ENCODE results near the gene SHROOM3. TPM values are rescaled to one million over a fixed set of nuclear protein-coding genes. Genes with fewer than 3 reads are reported as not detected.

SHROOM3 gene
- polyA plus RNA-seq, 2 of the 4 experiments (the other 2 are of a cell fraction) = 2.8 to 5.1 TPM

DNA sequence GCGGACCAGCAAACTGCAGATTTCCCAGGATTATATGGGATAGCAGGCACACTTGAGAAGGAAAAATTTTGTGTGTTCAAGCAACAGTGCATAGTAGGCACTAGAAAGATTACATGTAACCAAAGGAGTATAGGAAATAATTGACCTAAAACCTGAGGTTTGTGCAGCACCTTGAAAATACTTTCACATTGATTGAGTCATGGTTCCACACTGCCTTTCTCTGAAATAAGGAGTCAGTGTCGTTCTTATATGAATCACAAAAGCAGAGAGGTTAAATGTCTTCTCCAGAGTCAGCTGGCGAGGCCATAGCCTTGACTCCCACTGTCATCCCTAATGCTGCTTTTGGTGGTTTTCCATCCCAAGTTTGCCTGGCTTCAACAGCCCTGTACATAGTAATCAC is 324.0 kb downstream of the SHROOM3 start:
- Histone ChIP-seq H3K27ac (no peak overlapping the region), H3K4me3 (no peak overlapping the region), H3K4me1 (peaks cover 9% of the 10 kb centered on the region; the same call in 2 of the 3 replicates), H3K4me2 (no peak overlapping the region), H3K9me3 (no peaks in the 10 kb centered on the region)
- ATAC-seq (no peak), DNase-seq (ENCODE audit: low read depth in 1 of 2, low spot score in 1 of 2) (no peak), FAIRE-seq (no peak)
- TF ChIP-seq SMC3 (IDR thresholded peaks at IDR 0.05) (no peak), CBX8 (IDR thresholded peaks at IDR 0.05) (no peak), MAFK (IDR thresholded peaks at IDR 0.05; ENCODE audit: partially characterized antibody) (no peak), BHLHE40 (IDR thresholded peaks at IDR 0.05; ENCODE audit: low read depth, low read length) (no peak), CEBPB (IDR thresholded peaks at IDR 0.05) (no peak), HOXB5 (CRISPR knock-in tag; IDR thresholded peaks at IDR 0.05) (no peak), HDAC2 (IDR thresholded peaks at IDR 0.05) (no peak), HEYL (CRISPR knock-in tag; IDR thresholded peaks at IDR 0.05) (no peak), NR3C1 (IDR thresholded peaks at IDR 0.05) (no peak), PHF8 (IDR thresholded peaks at IDR 0.05; ENCODE audit: borderline replicate concordance, low read depth) (no peak), RARB (CRISPR knock-in tag; IDR thresholded peaks at IDR 0.05) (no peak), POLR2AphosphoS2 (conservative IDR thresholded peaks at IDR 0.05; ENCODE audit: low read length) (no peak)
- ChIA-PET CTCF (interaction anchor here (1.1 kb wide), 1 partner anchor 8 kb away, joined by 3 read pairs; no protein-coding TSS in a partner anchor), POLR2A (no interaction called here)
- 78% methylated on average over 3 of the region's 3 CpGs for WGBS (ENCODE audit: missing lambda C conversion rate)

DNA sequence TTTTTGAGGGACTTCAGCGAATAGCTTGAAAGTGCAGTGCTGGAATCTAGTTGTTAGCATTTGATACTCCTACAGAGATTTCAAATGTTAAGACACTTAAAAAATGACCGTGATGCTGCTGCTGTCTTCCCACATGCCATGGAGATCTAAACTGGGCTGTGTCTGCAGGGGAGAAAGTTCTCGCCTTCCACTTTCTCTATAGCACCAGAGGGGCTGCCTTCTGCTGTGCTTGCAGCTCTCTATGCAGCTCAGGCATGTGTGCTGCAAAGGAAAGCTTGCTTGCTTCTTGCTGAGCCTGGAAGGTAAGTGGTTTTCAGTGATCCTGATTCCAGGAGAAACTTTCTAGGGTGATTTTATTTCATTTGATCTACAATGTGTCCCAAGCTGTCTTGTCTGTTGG is 325.2 kb downstream of the SHROOM3 start:
- Histone ChIP-seq H3K4me3 (no peak overlapping the region), H3K4me1 (0 out of 3 replicates have a peak, but pooled peaks cover 5% of the 10 kb centered on the region), H3K4me2 (no peak overlapping the region), H3K27ac (no peak overlapping the region), H3K9me3 (no peaks in the 10 kb centered on the region)
- ATAC-seq (no peak), DNase-seq (ENCODE audit: low read depth in 1 of 2, low spot score in 1 of 2) (no peak), FAIRE-seq (no peak)
- WGBS (ENCODE audit: missing lambda C conversion rate) = 88% methylated on average over 3 of the region's 3 CpGs
- ChIA-PET POLR2A (no interaction called here), CTCF (interaction anchor here (0.9 to 1.1 kb wide), 4 partner anchors 9 to 256 kb away, joined by 3 read pairs; no protein-coding TSS in a partner anchor)
- TF ChIP-seq HOXB5 (CRISPR knock-in tag; IDR thresholded peaks at IDR 0.05) (no peak), HDAC2 (IDR thresholded peaks at IDR 0.05) (no peak), RCOR1 (IDR thresholded peaks at IDR 0.05; ENCODE audit: low read depth, low read length) (no peak), NR3C1 (IDR thresholded peaks at IDR 0.05) (no peak), EP300 (IDR thresholded peaks at IDR 0.05) (no peak), JUNB (IDR thresholded peaks at IDR 0.05) (no peak), ESRRA (IDR thresholded peaks at IDR 0.05; ENCODE audit: borderline replicate concordance, low read length) (no peak)
- TF ChIP-seq, protein P1, sequence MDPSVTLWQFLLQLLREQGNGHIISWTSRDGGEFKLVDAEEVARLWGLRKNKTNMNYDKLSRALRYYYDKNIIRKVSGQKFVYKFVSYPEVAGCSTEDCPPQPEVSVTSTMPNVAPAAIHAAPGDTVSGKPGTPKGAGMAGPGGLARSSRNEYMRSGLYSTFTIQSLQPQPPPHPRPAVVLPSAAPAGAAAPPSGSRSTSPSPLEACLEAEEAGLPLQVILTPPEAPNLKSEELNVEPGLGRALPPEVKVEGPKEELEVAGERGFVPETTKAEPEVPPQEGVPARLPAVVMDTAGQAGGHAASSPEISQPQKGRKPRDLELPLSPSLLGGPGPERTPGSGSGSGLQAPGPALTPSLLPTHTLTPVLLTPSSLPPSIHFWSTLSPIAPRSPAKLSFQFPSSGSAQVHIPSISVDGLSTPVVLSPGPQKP (IDR thresholded peaks at IDR 0.05; ENCODE audit: low read depth, low read length) = no peak
- TF ChIP-seq, protein P2, sequence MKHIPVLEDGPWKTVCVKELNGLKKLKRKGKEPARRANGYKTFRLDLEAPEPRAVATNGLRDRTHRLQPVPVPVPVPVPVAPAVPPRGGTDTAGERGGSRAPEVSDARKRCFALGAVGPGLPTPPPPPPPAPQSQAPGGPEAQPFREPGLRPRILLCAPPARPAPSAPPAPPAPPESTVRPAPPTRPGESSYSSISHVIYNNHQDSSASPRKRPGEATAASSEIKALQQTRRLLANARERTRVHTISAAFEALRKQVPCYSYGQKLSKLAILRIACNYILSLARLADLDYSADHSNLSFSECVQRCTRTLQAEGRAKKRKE (CRISPR knock-in tag; IDR thresholded peaks at IDR 0.05; ENCODE audit: low read depth) = no peak
- TF ChIP-seq, protein P3, sequence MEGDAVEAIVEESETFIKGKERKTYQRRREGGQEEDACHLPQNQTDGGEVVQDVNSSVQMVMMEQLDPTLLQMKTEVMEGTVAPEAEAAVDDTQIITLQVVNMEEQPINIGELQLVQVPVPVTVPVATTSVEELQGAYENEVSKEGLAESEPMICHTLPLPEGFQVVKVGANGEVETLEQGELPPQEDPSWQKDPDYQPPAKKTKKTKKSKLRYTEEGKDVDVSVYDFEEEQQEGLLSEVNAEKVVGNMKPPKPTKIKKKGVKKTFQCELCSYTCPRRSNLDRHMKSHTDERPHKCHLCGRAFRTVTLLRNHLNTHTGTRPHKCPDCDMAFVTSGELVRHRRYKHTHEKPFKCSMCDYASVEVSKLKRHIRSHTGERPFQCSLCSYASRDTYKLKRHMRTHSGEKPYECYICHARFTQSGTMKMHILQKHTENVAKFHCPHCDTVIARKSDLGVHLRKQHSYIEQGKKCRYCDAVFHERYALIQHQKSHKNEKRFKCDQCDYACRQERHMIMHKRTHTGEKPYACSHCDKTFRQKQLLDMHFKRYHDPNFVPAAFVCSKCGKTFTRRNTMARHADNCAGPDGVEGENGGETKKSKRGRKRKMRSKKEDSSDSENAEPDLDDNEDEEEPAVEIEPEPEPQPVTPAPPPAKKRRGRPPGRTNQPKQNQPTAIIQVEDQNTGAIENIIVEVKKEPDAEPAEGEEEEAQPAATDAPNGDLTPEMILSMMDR (IDR thresholded peaks at IDR 0.05) = no peak
- TF ChIP-seq, protein P4, sequence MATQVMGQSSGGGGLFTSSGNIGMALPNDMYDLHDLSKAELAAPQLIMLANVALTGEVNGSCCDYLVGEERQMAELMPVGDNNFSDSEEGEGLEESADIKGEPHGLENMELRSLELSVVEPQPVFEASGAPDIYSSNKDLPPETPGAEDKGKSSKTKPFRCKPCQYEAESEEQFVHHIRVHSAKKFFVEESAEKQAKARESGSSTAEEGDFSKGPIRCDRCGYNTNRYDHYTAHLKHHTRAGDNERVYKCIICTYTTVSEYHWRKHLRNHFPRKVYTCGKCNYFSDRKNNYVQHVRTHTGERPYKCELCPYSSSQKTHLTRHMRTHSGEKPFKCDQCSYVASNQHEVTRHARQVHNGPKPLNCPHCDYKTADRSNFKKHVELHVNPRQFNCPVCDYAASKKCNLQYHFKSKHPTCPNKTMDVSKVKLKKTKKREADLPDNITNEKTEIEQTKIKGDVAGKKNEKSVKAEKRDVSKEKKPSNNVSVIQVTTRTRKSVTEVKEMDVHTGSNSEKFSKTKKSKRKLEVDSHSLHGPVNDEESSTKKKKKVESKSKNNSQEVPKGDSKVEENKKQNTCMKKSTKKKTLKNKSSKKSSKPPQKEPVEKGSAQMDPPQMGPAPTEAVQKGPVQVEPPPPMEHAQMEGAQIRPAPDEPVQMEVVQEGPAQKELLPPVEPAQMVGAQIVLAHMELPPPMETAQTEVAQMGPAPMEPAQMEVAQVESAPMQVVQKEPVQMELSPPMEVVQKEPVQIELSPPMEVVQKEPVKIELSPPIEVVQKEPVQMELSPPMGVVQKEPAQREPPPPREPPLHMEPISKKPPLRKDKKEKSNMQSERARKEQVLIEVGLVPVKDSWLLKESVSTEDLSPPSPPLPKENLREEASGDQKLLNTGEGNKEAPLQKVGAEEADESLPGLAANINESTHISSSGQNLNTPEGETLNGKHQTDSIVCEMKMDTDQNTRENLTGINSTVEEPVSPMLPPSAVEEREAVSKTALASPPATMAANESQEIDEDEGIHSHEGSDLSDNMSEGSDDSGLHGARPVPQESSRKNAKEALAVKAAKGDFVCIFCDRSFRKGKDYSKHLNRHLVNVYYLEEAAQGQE (IDR thresholded peaks at IDR 0.05) = no peak
